HEK293 (cell line): ENCODE data around the gene TLE2.

Experiments used
- GFI1B ChIP-seq: fragments of 450-650 bp; formaldehyde crosslinking; IDR thresholded peaks from 2 replicates; pipeline ENCODE4 v1.5.1; 2016; ENCODE audit warnings: missing biosample characterization, missing genetic modification characterization
- TRIM28 ChIP-seq: IDR thresholded peaks from 2 replicates; pipeline ENCODE4 v1.6.1; 2011; ENCODE audit warnings: low read length, control low read depth, borderline replicate concordance
- YY1 ChIP-seq: fragments of 450-650 bp; formaldehyde crosslinking; IDR thresholded peaks from 2 replicates; pipeline ENCODE4 v1.5.1; 2018; ENCODE audit warnings: missing biosample characterization, missing genetic modification characterization
- ZNF10 ChIP-seq: fragments of 450-650 bp; formaldehyde crosslinking; IDR thresholded peaks from 2 replicates; pipeline ENCODE4 v1.5.1; 2017; ENCODE audit warnings: missing biosample characterization, missing genetic modification characterization
- ZNF302 ChIP-seq: fragments of 450-650 bp; formaldehyde crosslinking; IDR thresholded peaks from 2 replicates; pipeline ENCODE4 v1.5.1; 2016; ENCODE audit warnings: missing biosample characterization, missing genetic modification characterization, low read depth
- ZNF521 ChIP-seq: fragments of 450-650 bp; formaldehyde crosslinking; IDR thresholded peaks from 2 replicates; pipeline ENCODE4 v1.5.1; 2017; ENCODE audit warnings: missing biosample characterization, mild to moderate bottlenecking, missing genetic modification characterization
- TF ChIP-seq, protein P1 (sequence below): fragments of 450-650 bp; formaldehyde crosslinking; IDR thresholded peaks from 2 replicates; pipeline ENCODE4 v1.5.1; 2016; ENCODE audit warnings: missing biosample characterization, missing genetic modification characterization
- TF ChIP-seq, protein P2 (sequence below): fragments of 450-650 bp; formaldehyde crosslinking; IDR thresholded peaks from 2 replicates; pipeline ENCODE4 v1.5.1; 2016; ENCODE audit warnings: missing biosample characterization, missing genetic modification characterization
- TF ChIP-seq, protein P3 (sequence below): fragments of 450-650 bp; formaldehyde crosslinking; IDR thresholded peaks from 2 replicates; pipeline ENCODE4 v1.5.1; 2016; ENCODE audit warnings: missing biosample characterization, missing genetic modification characterization
- TF ChIP-seq, protein P4 (sequence below): fragments of 450-650 bp; formaldehyde crosslinking; IDR thresholded peaks from 2 replicates; pipeline ENCODE4 v1.5.1; 2016; ENCODE audit warnings: missing biosample characterization, missing genetic modification characterization, borderline replicate concordance

DNA sequence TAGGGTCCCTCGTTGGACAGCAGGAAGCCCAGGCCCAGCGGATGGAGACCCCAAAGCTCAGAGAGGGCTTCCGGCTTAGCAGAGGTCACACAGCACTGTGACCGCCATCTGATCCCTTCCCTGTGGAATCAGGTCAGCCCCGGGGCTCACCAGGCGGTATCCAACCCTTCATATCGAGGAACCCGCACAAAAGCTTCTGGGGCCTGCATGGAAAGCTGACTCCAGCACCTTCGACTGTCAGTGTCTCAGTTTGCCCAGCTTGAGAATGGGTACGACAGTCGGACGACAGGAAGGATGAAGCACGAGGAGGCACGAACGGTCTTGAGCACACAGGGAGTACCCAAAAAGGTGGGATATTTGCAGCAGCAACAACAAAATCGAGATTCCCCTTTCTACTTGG, 30.6 kb upstream of the TLE2 start:
- TF ChIP-seq, protein P1, sequence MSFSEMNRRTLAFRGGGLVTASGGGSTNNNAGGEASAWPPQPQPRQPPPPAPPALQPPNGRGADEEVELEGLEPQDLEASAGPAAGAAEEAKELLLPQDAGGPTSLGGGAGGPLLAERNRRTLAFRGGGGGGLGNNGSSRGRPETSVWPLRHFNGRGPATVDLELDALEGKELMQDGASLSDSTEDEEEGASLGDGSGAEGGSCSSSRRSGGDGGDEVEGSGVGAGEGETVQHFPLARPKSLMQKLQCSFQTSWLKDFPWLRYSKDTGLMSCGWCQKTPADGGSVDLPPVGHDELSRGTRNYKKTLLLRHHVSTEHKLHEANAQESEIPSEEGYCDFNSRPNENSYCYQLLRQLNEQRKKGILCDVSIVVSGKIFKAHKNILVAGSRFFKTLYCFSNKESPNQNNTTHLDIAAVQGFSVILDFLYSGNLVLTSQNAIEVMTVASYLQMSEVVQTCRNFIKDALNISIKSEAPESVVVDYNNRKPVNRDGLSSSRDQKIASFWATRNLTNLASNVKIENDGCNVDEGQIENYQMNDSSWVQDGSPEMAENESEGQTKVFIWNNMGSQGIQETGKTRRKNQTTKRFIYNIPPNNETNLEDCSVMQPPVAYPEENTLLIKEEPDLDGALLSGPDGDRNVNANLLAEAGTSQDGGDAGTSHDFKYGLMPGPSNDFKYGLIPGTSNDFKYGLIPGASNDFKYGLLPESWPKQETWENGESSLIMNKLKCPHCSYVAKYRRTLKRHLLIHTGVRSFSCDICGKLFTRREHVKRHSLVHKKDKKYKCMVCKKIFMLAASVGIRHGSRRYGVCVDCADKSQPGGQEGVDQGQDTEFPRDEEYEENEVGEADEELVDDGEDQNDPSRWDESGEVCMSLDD, result no peak
- TF ChIP-seq TRIM28, result no peak
- TF ChIP-seq, protein P2, sequence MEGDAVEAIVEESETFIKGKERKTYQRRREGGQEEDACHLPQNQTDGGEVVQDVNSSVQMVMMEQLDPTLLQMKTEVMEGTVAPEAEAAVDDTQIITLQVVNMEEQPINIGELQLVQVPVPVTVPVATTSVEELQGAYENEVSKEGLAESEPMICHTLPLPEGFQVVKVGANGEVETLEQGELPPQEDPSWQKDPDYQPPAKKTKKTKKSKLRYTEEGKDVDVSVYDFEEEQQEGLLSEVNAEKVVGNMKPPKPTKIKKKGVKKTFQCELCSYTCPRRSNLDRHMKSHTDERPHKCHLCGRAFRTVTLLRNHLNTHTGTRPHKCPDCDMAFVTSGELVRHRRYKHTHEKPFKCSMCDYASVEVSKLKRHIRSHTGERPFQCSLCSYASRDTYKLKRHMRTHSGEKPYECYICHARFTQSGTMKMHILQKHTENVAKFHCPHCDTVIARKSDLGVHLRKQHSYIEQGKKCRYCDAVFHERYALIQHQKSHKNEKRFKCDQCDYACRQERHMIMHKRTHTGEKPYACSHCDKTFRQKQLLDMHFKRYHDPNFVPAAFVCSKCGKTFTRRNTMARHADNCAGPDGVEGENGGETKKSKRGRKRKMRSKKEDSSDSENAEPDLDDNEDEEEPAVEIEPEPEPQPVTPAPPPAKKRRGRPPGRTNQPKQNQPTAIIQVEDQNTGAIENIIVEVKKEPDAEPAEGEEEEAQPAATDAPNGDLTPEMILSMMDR (tag by site-specific recombination), result no peak
- no peak for TF ChIP-seq ZNF10 (tag by site-specific recombination)
- TF ChIP-seq YY1, result no peak
- TF ChIP-seq, protein P3, sequence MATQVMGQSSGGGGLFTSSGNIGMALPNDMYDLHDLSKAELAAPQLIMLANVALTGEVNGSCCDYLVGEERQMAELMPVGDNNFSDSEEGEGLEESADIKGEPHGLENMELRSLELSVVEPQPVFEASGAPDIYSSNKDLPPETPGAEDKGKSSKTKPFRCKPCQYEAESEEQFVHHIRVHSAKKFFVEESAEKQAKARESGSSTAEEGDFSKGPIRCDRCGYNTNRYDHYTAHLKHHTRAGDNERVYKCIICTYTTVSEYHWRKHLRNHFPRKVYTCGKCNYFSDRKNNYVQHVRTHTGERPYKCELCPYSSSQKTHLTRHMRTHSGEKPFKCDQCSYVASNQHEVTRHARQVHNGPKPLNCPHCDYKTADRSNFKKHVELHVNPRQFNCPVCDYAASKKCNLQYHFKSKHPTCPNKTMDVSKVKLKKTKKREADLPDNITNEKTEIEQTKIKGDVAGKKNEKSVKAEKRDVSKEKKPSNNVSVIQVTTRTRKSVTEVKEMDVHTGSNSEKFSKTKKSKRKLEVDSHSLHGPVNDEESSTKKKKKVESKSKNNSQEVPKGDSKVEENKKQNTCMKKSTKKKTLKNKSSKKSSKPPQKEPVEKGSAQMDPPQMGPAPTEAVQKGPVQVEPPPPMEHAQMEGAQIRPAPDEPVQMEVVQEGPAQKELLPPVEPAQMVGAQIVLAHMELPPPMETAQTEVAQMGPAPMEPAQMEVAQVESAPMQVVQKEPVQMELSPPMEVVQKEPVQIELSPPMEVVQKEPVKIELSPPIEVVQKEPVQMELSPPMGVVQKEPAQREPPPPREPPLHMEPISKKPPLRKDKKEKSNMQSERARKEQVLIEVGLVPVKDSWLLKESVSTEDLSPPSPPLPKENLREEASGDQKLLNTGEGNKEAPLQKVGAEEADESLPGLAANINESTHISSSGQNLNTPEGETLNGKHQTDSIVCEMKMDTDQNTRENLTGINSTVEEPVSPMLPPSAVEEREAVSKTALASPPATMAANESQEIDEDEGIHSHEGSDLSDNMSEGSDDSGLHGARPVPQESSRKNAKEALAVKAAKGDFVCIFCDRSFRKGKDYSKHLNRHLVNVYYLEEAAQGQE (tag by site-specific recombination), result no peak
- TF ChIP-seq ZNF521, result no peak
- no peak for TF ChIP-seq GFI1B (tag by site-specific recombination)
- TF ChIP-seq, protein P4, sequence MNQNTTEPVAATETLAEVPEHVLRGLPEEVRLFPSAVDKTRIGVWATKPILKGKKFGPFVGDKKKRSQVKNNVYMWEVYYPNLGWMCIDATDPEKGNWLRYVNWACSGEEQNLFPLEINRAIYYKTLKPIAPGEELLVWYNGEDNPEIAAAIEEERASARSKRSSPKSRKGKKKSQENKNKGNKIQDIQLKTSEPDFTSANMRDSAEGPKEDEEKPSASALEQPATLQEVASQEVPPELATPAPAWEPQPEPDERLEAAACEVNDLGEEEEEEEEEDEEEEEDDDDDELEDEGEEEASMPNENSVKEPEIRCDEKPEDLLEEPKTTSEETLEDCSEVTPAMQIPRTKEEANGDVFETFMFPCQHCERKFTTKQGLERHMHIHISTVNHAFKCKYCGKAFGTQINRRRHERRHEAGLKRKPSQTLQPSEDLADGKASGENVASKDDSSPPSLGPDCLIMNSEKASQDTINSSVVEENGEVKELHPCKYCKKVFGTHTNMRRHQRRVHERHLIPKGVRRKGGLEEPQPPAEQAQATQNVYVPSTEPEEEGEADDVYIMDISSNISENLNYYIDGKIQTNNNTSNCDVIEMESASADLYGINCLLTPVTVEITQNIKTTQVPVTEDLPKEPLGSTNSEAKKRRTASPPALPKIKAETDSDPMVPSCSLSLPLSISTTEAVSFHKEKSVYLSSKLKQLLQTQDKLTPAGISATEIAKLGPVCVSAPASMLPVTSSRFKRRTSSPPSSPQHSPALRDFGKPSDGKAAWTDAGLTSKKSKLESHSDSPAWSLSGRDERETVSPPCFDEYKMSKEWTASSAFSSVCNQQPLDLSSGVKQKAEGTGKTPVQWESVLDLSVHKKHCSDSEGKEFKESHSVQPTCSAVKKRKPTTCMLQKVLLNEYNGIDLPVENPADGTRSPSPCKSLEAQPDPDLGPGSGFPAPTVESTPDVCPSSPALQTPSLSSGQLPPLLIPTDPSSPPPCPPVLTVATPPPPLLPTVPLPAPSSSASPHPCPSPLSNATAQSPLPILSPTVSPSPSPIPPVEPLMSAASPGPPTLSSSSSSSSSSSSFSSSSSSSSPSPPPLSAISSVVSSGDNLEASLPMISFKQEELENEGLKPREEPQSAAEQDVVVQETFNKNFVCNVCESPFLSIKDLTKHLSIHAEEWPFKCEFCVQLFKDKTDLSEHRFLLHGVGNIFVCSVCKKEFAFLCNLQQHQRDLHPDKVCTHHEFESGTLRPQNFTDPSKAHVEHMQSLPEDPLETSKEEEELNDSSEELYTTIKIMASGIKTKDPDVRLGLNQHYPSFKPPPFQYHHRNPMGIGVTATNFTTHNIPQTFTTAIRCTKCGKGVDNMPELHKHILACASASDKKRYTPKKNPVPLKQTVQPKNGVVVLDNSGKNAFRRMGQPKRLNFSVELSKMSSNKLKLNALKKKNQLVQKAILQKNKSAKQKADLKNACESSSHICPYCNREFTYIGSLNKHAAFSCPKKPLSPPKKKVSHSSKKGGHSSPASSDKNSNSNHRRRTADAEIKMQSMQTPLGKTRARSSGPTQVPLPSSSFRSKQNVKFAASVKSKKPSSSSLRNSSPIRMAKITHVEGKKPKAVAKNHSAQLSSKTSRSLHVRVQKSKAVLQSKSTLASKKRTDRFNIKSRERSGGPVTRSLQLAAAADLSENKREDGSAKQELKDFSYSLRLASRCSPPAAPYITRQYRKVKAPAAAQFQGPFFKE, result no peak
- TF ChIP-seq ZNF302 (tag by site-specific recombination), result no peak
